ENCODE measurements around the gene ARHGAP28. TPM values are rescaled to one million over a fixed set of nuclear protein-coding genes. Genes with fewer than 3 reads are reported as not detected.
A peak's percentile ranks its signal among the peaks of the same experiment; 100 is the strongest.

The ARHGAP28 gene
- total RNA-seq, 3 donors from 2014 or later, result 7.3 to 13.0 (median 10.8) TPM

DNA sequence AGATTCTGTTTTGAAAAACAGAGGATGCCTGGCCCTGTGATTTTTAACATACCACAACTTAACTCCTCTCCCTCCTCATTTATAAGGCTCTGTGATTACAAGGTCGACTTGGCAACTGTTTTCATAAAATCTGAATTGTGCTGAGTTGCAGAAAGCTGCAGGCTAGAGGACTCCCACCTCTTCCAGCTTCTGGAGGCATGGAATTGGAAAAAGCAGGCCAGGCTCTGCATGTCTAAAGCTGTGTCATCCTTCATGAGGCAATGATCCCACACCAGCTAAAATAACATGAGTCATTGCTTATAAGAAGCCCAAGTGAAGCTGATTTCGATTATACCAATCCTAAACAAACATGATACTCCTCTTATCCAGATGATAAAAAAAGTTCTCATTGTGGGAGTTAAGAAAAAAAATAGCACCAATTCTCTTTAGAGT lies 11.7 kb downstream of the ARHGAP28 start:
- H3K4me1 ChIP-seq, result no peaks in the 10 kb centered on the region
- H3K27ac ChIP-seq, result peak overlapping the region; percentile 59 to 74
- TF ChIP-seq, protein P1, sequence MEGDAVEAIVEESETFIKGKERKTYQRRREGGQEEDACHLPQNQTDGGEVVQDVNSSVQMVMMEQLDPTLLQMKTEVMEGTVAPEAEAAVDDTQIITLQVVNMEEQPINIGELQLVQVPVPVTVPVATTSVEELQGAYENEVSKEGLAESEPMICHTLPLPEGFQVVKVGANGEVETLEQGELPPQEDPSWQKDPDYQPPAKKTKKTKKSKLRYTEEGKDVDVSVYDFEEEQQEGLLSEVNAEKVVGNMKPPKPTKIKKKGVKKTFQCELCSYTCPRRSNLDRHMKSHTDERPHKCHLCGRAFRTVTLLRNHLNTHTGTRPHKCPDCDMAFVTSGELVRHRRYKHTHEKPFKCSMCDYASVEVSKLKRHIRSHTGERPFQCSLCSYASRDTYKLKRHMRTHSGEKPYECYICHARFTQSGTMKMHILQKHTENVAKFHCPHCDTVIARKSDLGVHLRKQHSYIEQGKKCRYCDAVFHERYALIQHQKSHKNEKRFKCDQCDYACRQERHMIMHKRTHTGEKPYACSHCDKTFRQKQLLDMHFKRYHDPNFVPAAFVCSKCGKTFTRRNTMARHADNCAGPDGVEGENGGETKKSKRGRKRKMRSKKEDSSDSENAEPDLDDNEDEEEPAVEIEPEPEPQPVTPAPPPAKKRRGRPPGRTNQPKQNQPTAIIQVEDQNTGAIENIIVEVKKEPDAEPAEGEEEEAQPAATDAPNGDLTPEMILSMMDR (IDR thresholded peaks at IDR 0.05), result no peak
- TF ChIP-seq POLR2AphosphoS5 (IDR thresholded peaks at IDR 0.05), result peak in 1 of 3 donors; percentile 44
- intact Hi-C loops (cut with DNase I; ENCODE audit: low total_unique reads), result no loop called here
- no peak overlapping the region for H3K4me3 ChIP-seq
- H3K27me3 ChIP-seq, result no peaks in the 10 kb centered on the region
- DNase-seq (ENCODE audit: low spot score in 2 of 2), result no peak
- H3K9me3 ChIP-seq, result no peaks in the 10 kb centered on the region
- no peaks in the 10 kb centered on the region for H3K36me3 ChIP-seq

DNA sequence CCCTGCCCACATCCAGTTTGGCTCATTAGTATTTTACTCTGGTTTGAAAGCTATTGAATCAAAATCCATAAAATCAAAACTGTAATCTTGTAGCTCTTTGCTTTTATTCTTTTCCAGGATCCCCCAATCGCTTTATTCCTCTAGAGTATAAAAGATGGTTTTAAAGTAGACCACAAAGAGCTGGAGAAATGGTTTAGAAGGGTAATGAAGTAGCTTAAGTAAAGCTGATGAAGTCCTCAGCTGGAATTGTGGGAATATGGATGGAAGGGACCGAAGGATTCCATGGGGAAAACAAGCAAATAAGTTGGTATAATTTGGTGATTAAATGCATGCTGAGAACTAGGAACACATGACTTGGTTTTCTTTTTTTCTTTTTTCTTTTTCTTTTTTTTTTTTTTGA lies 12.3 kb downstream of the ARHGAP28 start:
- DNase-seq (ENCODE audit: low spot score in 2 of 2), result no peak
- no peaks in the 10 kb centered on the region for H3K36me3 ChIP-seq
- H3K4me1 ChIP-seq, result no peaks in the 10 kb centered on the region
- TF ChIP-seq POLR2AphosphoS5 (IDR thresholded peaks at IDR 0.05) (no peak), POLR2A (IDR thresholded peaks at IDR 0.05) (no peak)
- TF ChIP-seq, protein P1 (IDR thresholded peaks at IDR 0.05), result no peak
- intact Hi-C loops (cut with DNase I; ENCODE audit: low total_unique reads), result no loop called here
- H3K27ac ChIP-seq, result peak overlapping the region; percentile 59 to 74
- no peak overlapping the region for H3K4me3 ChIP-seq
- H3K9me3 ChIP-seq, result no peaks in the 10 kb centered on the region
- H3K27me3 ChIP-seq, result no peaks in the 10 kb centered on the region

GRCh38 chr18:6743999-6744398 lies 14.5 kb downstream of the ARHGAP28 start:
- intact Hi-C loops (cut with DNase I; ENCODE audit: low total_unique reads), result no loop called here
- no peaks in the 10 kb centered on the region for H3K9me3 ChIP-seq
- no peaks in the 10 kb centered on the region for H3K36me3 ChIP-seq
- H3K27ac ChIP-seq, result no peak overlapping the region
- TF ChIP-seq POLR2A (IDR thresholded peaks at IDR 0.05) (no peak), POLR2AphosphoS5 (IDR thresholded peaks at IDR 0.05) (no peak)
- TF ChIP-seq, protein P1 (IDR thresholded peaks at IDR 0.05), result no peak
- H3K4me3 ChIP-seq, result no peak overlapping the region
- H3K27me3 ChIP-seq, result no peaks in the 10 kb centered on the region
- no peak for DNase-seq (ENCODE audit: low spot score in 2 of 2)
- H3K4me1 ChIP-seq, result no peaks in the 10 kb centered on the region

DNA sequence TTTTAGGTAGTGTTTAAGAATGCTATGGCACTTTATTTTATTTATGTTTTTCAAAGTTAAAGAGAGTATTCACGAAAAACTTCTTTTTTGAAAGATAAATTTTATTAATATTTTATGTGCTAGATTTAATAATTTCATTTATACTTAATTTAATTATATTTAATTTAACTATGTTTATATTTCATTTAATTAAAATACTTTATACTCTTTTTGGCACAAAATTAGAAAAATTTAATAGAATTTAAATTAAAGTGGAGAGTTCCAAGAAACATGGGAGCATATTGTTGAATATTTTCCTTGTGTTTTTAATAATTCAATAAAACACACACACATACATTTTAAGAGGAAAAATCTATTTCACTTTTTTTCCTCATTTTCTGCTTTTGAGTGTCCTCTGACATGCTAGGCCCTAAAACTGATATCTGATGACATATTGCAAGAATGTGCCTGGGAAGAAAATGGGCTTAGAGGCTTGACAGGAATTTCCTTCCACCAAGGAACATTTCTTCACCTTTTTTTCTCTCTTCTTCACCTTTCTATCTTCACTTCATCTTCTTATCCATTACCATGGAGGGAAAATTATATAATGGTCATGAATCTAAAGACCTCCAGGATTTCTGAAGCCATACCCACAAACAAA lies 15.4 kb downstream of the ARHGAP28 start:
- no peaks in the 10 kb centered on the region for H3K36me3 ChIP-seq
- TF ChIP-seq POLR2A (IDR thresholded peaks at IDR 0.05) (no peak), POLR2AphosphoS5 (IDR thresholded peaks at IDR 0.05) (no peak)
- TF ChIP-seq, protein P1 (IDR thresholded peaks at IDR 0.05), result no peak
- no peaks in the 10 kb centered on the region for H3K4me1 ChIP-seq
- intact Hi-C loops (cut with DNase I; ENCODE audit: low total_unique reads), result no loop called here
- no peaks in the 10 kb centered on the region for H3K27me3 ChIP-seq
- no peak overlapping the region for H3K4me3 ChIP-seq
- no peaks in the 10 kb centered on the region for H3K9me3 ChIP-seq
- H3K27ac ChIP-seq, result no peak overlapping the region
- no peak for DNase-seq (ENCODE audit: low spot score in 2 of 2)

DNA sequence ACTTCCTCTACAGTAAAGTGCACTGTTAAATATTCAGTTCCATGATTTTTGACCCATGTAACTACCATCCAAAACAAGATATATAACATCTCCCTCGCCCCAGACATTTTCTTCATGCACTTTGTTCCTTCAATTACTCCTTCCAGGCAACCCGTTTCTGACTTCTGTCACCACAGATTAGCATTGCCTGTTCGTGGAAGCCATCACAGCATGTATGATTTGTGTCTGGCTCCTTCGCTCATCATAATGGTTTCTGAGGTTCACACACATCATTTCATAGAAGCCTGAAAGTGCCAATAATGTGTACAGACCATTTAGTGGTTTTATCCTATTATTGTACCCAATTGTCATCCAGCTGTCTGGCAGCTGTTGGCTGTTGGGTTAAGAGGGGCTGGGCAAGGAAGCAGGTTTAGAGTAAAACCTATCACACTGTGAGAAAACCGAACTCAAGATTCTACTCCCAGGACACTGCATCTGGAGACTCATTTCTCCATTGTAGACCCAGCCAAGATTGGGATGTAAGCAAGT lies 16.1 kb downstream of the ARHGAP28 start:
- no peak for DNase-seq (ENCODE audit: low spot score in 2 of 2)
- intact Hi-C loops (cut with DNase I; ENCODE audit: low total_unique reads), result no loop called here
- H3K36me3 ChIP-seq, result no peaks in the 10 kb centered on the region
- no peaks in the 10 kb centered on the region for H3K4me1 ChIP-seq
- peaks cover 0 to 4% of the 10 kb centered on the region in 2 donors for H3K9me3 ChIP-seq
- no peak overlapping the region for H3K4me3 ChIP-seq
- H3K27ac ChIP-seq, result no peak overlapping the region
- TF ChIP-seq POLR2A (IDR thresholded peaks at IDR 0.05) (no peak), POLR2AphosphoS5 (IDR thresholded peaks at IDR 0.05) (no peak)
- TF ChIP-seq, protein P1 (IDR thresholded peaks at IDR 0.05), result no peak
- no peaks in the 10 kb centered on the region for H3K27me3 ChIP-seq
